Activated CD8-positive, alpha-beta T cell treated with anti-CD3 and anti-CD28 coated beads, Interleukin-2, amount 10 ng/mL, durations not matched to agents 7 days and 5 days (primary cell): ENCODE measurements around the gene IL13RA1. TPM values are rescaled to one million over a fixed set of nuclear protein-coding genes. Genes with fewer than 3 reads are reported as not detected.

ENCODE experiments used
- ATAC-seq: fragments of 150-1000 bp; cut with Tn5 transposase; one replicate; pipeline ENCODE4 v1.10.0; 2021; ENCODE audit warnings: moderate library complexity
- CTCF ChIA-PET: fragments of 350-600 bp; sonication (Branson Sonifier 250); formaldehyde crosslinking; loops from one replicate; lab custom pipeline; 2021; ENCODE audit warnings: antibody characterized with exemption; lab: Charles Lee
- POLR2A ChIA-PET: fragments of 350-600 bp; sonication (Branson Sonifier 250); formaldehyde crosslinking; loops from one replicate; lab custom pipeline; 2021; ENCODE audit warnings: antibody characterized with exemption; lab: Charles Lee
- DNase-seq: peaks from one replicate; pipeline ENCODE4 v3.0.0-alpha.2; 2020
- H3K27ac Mint-ChIP-seq: one replicate; pipeline ENCODE4 v1.8.0; 2021; ENCODE audit warnings: mild to moderate bottlenecking, mixed read lengths
- H3K27me3 Mint-ChIP-seq: one replicate; pipeline ENCODE4 v1.8.0; 2021; ENCODE audit warnings: low read depth, mixed read lengths
- H3K36me3 Mint-ChIP-seq: one replicate; pipeline ENCODE4 v1.8.0; 2021; ENCODE audit warnings: low read depth, mixed read lengths
- H3K4me1 Mint-ChIP-seq: one replicate; pipeline ENCODE4 v1.8.0; 2021; ENCODE audit warnings: low read depth, mixed read lengths
- H3K4me3 Mint-ChIP-seq: one replicate; pipeline ENCODE4 v1.8.0; 2021; ENCODE audit warnings: mild to moderate bottlenecking, mixed read lengths
- H3K9me3 Mint-ChIP-seq: one replicate; pipeline ENCODE4 v1.8.0; 2022; ENCODE audit warnings: mixed read lengths; ENCODE audit not compliant: insufficient read depth
- total RNA-seq, 2 experiments: library from RNA; stranded (reverse); gene quantifications; one replicate each; pipeline ENCODE4 v1.2.3, GENCODE V29; 2021

The IL13RA1 gene
- total RNA-seq, 2 experiments from 2014 or later: 0.05 TPM; not detected in 1

GRCh38 chrX:118761939-118762707, 34.7 kb downstream of the IL13RA1 start:
- Mint-ChIP-seq H3K4me3 (no peak overlapping the region), H3K9me3 (no peaks in the 10 kb centered on the region), H3K36me3 (no peaks in the 10 kb centered on the region), H3K27me3 (peaks cover 8% of the 10 kb centered on the region), H3K4me1 (no peaks in the 10 kb centered on the region), H3K27ac (no peak overlapping the region)
- ChIA-PET POLR2A (no interaction called here), CTCF (no interaction called here)
- no peak for ATAC-seq
- no peak for DNase-seq

GRCh38 chrX:118763489-118763888, 36.1 kb downstream of the IL13RA1 start:
- Mint-ChIP-seq H3K36me3 (no peaks in the 10 kb centered on the region), H3K9me3 (no peaks in the 10 kb centered on the region), H3K4me3 (no peak overlapping the region), H3K27me3 (peaks cover 8% of the 10 kb centered on the region), H3K27ac (no peak overlapping the region), H3K4me1 (no peaks in the 10 kb centered on the region)
- POLR2A ChIA-PET: no interaction called here
- ATAC-seq: no peak
- CTCF ChIA-PET: no interaction called here
- DNase-seq: no peak

- POLR2A ChIA-PET: no interaction called here
- no peak for ATAC-seq
- Mint-ChIP-seq H3K4me1 (no peaks in the 10 kb centered on the region), H3K4me3 (no peak overlapping the region), H3K9me3 (no peaks in the 10 kb centered on the region), H3K27me3 (peaks cover 5% of the 10 kb centered on the region), H3K36me3 (no peaks in the 10 kb centered on the region), H3K27ac (no peak overlapping the region)
- DNase-seq: no peak
- CTCF ChIA-PET: no interaction called here
These were observed 36.7 kb downstream of the IL13RA1 start for GRCh38 chrX:118764122-118764521.

- ChIA-PET POLR2A (no interaction called here), CTCF (no interaction called here)
- no peak for DNase-seq
- H3K4me1 Mint-ChIP-seq: no peaks in the 10 kb centered on the region
- no peak for ATAC-seq
- peaks cover 4% of the 10 kb centered on the region for H3K27me3 Mint-ChIP-seq
- H3K4me3 Mint-ChIP-seq: no peak overlapping the region
- H3K36me3 Mint-ChIP-seq: no peaks in the 10 kb centered on the region
- H3K9me3 Mint-ChIP-seq: no peaks in the 10 kb centered on the region
- H3K27ac Mint-ChIP-seq: no peak overlapping the region
These were observed 42.8 kb downstream of the IL13RA1 start for GRCh38 chrX:118770133-118770760.

- H3K36me3 Mint-ChIP-seq: no peaks in the 10 kb centered on the region
- ChIA-PET CTCF (no interaction called here), POLR2A (no interaction called here)
- H3K4me3 Mint-ChIP-seq: no peak overlapping the region
- H3K27me3 Mint-ChIP-seq: peaks cover 12% of the 10 kb centered on the region
- no peaks in the 10 kb centered on the region for H3K9me3 Mint-ChIP-seq
- DNase-seq (no peak), ATAC-seq (no peak)
- H3K4me1 Mint-ChIP-seq: no peaks in the 10 kb centered on the region
- H3K27ac Mint-ChIP-seq: no peak overlapping the region
These were observed 44.6 kb downstream of the IL13RA1 start for GRCh38 chrX:118772051-118772450.

- H3K4me3 Mint-ChIP-seq: no peak overlapping the region
- H3K27ac Mint-ChIP-seq: no peak overlapping the region
- DNase-seq (no peak), ATAC-seq (no peak)
- peaks cover 12% of the 10 kb centered on the region for H3K27me3 Mint-ChIP-seq
- ChIA-PET POLR2A (no interaction called here), CTCF (no interaction called here)
- no peaks in the 10 kb centered on the region for H3K9me3 Mint-ChIP-seq
- H3K4me1 Mint-ChIP-seq: no peaks in the 10 kb centered on the region
- H3K36me3 Mint-ChIP-seq: no peaks in the 10 kb centered on the region
These were observed 46.4 kb downstream of the IL13RA1 start for GRCh38 chrX:118773782-118774181.

GRCh38 chrX:118779581-118779980, 52.2 kb downstream of the IL13RA1 start:
- no peak for ATAC-seq
- H3K4me3 Mint-ChIP-seq: no peak overlapping the region
- peaks cover 18% of the 10 kb centered on the region for H3K27me3 Mint-ChIP-seq

GRCh38 chrX:118780509-118780908, 53.1 kb downstream of the IL13RA1 start:
- CTCF ChIA-PET: interaction anchor here (0.5 kb wide), 1 partner anchor 526 kb away, joined by 3 read pairs; no protein-coding TSS in a partner anchor
- H3K36me3 Mint-ChIP-seq: no peaks in the 10 kb centered on the region
- POLR2A ChIA-PET: no interaction called here
- no peak for ATAC-seq
- no peaks in the 10 kb centered on the region for H3K4me1 Mint-ChIP-seq
- H3K27ac Mint-ChIP-seq: no peak overlapping the region
- peaks cover 13% of the 10 kb centered on the region for H3K27me3 Mint-ChIP-seq
- no peak for DNase-seq
- no peak overlapping the region for H3K4me3 Mint-ChIP-seq
- no peaks in the 10 kb centered on the region for H3K9me3 Mint-ChIP-seq

More at GRCh38 chrX:118779581-118779980, 52.2 kb downstream of the IL13RA1 start:
- ChIA-PET CTCF (no interaction called here), POLR2A (no interaction called here)
- Mint-ChIP-seq H3K36me3 (no peaks in the 10 kb centered on the region), H3K9me3 (no peaks in the 10 kb centered on the region), H3K27ac (no peak overlapping the region), H3K4me1 (no peaks in the 10 kb centered on the region)
- no peak for DNase-seq

- POLR2A ChIA-PET: no interaction called here
These were observed 53.5 kb downstream of the IL13RA1 start for GRCh38 chrX:118780911-118781310.

GRCh38 chrX:118795528-118796280, 68.3 kb downstream of the IL13RA1 start:
- no peaks in the 10 kb centered on the region for H3K36me3 Mint-ChIP-seq
- no peaks in the 10 kb centered on the region for H3K4me1 Mint-ChIP-seq
- H3K9me3 Mint-ChIP-seq: no peaks in the 10 kb centered on the region
- no peak for DNase-seq
- ChIA-PET CTCF (no interaction called here), POLR2A (no interaction called here)
- no peak overlapping the region for H3K27ac Mint-ChIP-seq
- H3K4me3 Mint-ChIP-seq: no peak overlapping the region
- no peak for ATAC-seq
- H3K27me3 Mint-ChIP-seq: peaks cover 11% of the 10 kb centered on the region

More at GRCh38 chrX:118780911-118781310, 53.5 kb downstream of the IL13RA1 start:
- ATAC-seq: no peak
- CTCF ChIA-PET: interaction anchor here (0.5 kb wide), 1 partner anchor 526 kb away, joined by 3 read pairs; no protein-coding TSS in a partner anchor
- Mint-ChIP-seq H3K4me1 (no peaks in the 10 kb centered on the region), H3K36me3 (no peaks in the 10 kb centered on the region), H3K9me3 (no peaks in the 10 kb centered on the region), H3K4me3 (no peak overlapping the region), H3K27ac (no peak overlapping the region), H3K27me3 (peaks cover 9% of the 10 kb centered on the region)
- no peak for DNase-seq

- Mint-ChIP-seq H3K27me3 (peaks cover 11% of the 10 kb centered on the region), H3K27ac (no peak overlapping the region), H3K36me3 (no peaks in the 10 kb centered on the region), H3K4me1 (no peaks in the 10 kb centered on the region), H3K9me3 (no peaks in the 10 kb centered on the region), H3K4me3 (no peak overlapping the region)
- no peak for ATAC-seq
- ChIA-PET POLR2A (no interaction called here), CTCF (interaction anchor here (1.0 kb wide), 1 partner anchor 45 kb away, joined by 3 read pairs; no protein-coding TSS in a partner anchor)
- DNase-seq: no peak
These were observed 75.5 kb downstream of the IL13RA1 start for GRCh38 chrX:118802857-118803256.
